Measurements from ENCODE around the gene KATNA1. TPM values are rescaled to one million over a fixed set of nuclear protein-coding genes. Genes with fewer than 3 reads are reported as not detected.

KATNA1 gene
- total and polyA plus RNA-seq, 9 of the 15 experiments (the other 6 are each of a cell fraction or from before 2014, with no cell fraction given) = 22.5 to 76.9 (median 45.0) TPM

- no peak for TF ChIP-seq RNF219 (CRISPR knock-in tag; IDR thresholded peaks at IDR 0.05)
- no peak for TF ChIP-seq LARP7 (IDR thresholded peaks at IDR 0.05)
- TF ChIP-seq TCF7L2 (IDR thresholded peaks at IDR 0.05; ENCODE audit: low read depth, low read length) = no peak
- no peak for TF ChIP-seq SUPT5H (IDR thresholded peaks at IDR 0.05)
- peak; percentile 54; the same call in 1 of the 2 replicates for TF ChIP-seq TOE1 (IDR thresholded peaks at IDR 0.05; ENCODE audit: borderline replicate concordance)
- no peak for TF ChIP-seq TOE1 (CRISPR knock-in tag; IDR thresholded peaks at IDR 0.05; ENCODE audit: borderline replicate concordance, low read depth)
- TF ChIP-seq CTCFL (IDR thresholded peaks at IDR 0.05; ENCODE audit: borderline replicate concordance, insufficient read depth, low read depth, low read length, poor library complexity, severe bottlenecking) = peak; percentile 84
- TF ChIP-seq ZNF197 (CRISPR knock-in tag; IDR thresholded peaks at IDR 0.05; ENCODE audit: low read depth) = no peak
- TF ChIP-seq ZNF140 (CRISPR knock-in tag; IDR thresholded peaks at IDR 0.05) = no peak
- TF ChIP-seq HNRNPLL (IDR thresholded peaks at IDR 0.05; ENCODE audit: low read depth, low read length, poor library complexity, severe bottlenecking) = no peak
- no peak for TF ChIP-seq SRSF3 (IDR thresholded peaks at IDR 0.05; ENCODE audit: insufficient read depth, low read length)
- TF ChIP-seq ILF3 (IDR thresholded peaks at IDR 0.05; ENCODE audit: borderline replicate concordance) = no peak
- 0 out of 2 replicates have a peak, but pooled peaks have one; percentile 57 for TF ChIP-seq MTA1 (IDR thresholded peaks at IDR 0.05; ENCODE audit: borderline replicate concordance)
- peak; percentile 36; the same call in 1 of the 2 replicates for TF ChIP-seq NR2C1 (IDR thresholded peaks at IDR 0.05)
- TF ChIP-seq NR2C1 (tag; IDR thresholded peaks at IDR 0.05) = no peak
- TF ChIP-seq GATA2 (CRISPR knock-in tag; IDR thresholded peaks at IDR 0.05) = no peak
- no peak for TF ChIP-seq GTF2F1 (IDR thresholded peaks at IDR 0.05; ENCODE audit: low read depth, low read length)
- TF ChIP-seq HOMEZ (CRISPR knock-in tag; IDR thresholded peaks at IDR 0.05) = no peak
- TF ChIP-seq SIRT6 (IDR thresholded peaks at IDR 0.05; ENCODE audit: low read depth, low read length) = no peak
- no peak for TF ChIP-seq ZNF311 (CRISPR knock-in tag; IDR thresholded peaks at IDR 0.05)
- TF ChIP-seq ZKSCAN1 (IDR thresholded peaks at IDR 0.05; ENCODE audit: low read depth, low read length) = no peak
- TF ChIP-seq NR2C2 (CRISPR knock-in tag; IDR thresholded peaks at IDR 0.05) = no peak
- no peak; the same call in 1 of the 2 replicates for TF ChIP-seq NR2C2 (tag; IDR thresholded peaks at IDR 0.05)
- TF ChIP-seq NFE2 (IDR thresholded peaks at IDR 0.05; ENCODE audit: low read depth) = peak; percentile 1; the same call in 1 of the 2 replicates
These were observed 82.7 kb downstream of the KATNA1 start, which contains the start of gene GINM1 (continued) for GRCh38 chr6:149565527-149566409.
